Left colon (tissue), 2 donors: ENCODE data around the gene MACC1. TPM values are rescaled to one million over a fixed set of nuclear protein-coding genes. Genes with fewer than 3 reads are reported as not detected.
"Not testable (repeated sequence)": the region's sequence is repeated elsewhere in the genome, so short reads cannot be mapped to it uniquely, and the experiment has no call there.

Experiments used
- ATAC-seq: fragments of 200-7000 bp; cut with Tn5 transposase; one replicate; pipeline ENCODE4 v1.9.1; 2020; ENCODE audit warnings: mild to moderate bottlenecking, moderate library complexity
- DNase-seq, 2 donors: peaks; one replicate each; pipeline ENCODE4 v3.0.0-alpha.2; 2020
- intact Hi-C, 2 donors: fragments of 100-400 bp; cut with DNase I in 1 of 2; cut with micrococcal nuclease in 1 of 2; formaldehyde crosslinking; loops; one replicate each; pipeline versions ENCODE4 v1.11.2 to v1.14.0; 2022; cut with DNase I, micrococcal nuclease
- total RNA-seq, 2 donors: library from RNA; stranded (reverse); fragmentation: NEBNext Ultra II Directional; extraction: Animal tissue kit (Norgen Biotek cat#: 25700); gene quantifications; one replicate each; pipeline ENCODE4 v1.2.1, GENCODE V29; 2021
- donor health status: DM: no; HTN: no; CAD: no.
- donor health status: DM: yes; HTN: yes; CAD: no.

MACC1 gene
- total RNA-seq, 2 donors from 2014 or later = 8.9 to 9.7 TPM

GRCh38 chr7:20151708-20152456, 65.3 kb downstream of the MACC1 start:
- ATAC-seq = no peak
- DNase-seq = no peak
- intact Hi-C loops = no loop called here

- DNase-seq = no peak
- ATAC-seq = no peak
- intact Hi-C loops = no loop called here
Measured at GRCh38 chr7:20146451-20146850, 70.7 kb downstream of the MACC1 start.

GRCh38 chr7:20144801-20145200, 72.4 kb downstream of the MACC1 start:
- intact Hi-C loops = no loop called here
- DNase-seq = no peak

DNA sequence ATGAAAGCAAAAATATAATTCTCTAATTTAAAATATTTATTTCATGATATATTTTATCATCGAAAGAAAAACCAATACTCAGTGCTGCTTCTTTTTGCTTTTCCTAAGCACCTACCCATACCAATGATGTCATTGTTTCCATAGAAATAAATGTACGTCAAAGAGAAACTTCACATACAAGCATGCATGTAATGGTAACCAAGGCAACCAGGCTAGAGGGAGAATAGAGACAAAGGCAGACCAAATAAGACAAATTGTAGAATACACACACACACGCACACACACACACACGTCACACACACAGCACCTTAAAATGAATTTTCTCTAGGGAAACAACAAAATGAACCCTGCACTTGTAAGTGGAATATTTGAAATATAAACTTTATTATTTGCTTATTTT, 75.5 kb downstream of the MACC1 start:
- ATAC-seq (no peak), DNase-seq (no peak)
- intact Hi-C loops = no loop called here

More at GRCh38 chr7:20144801-20145200, 72.4 kb downstream of the MACC1 start:
- no peak for ATAC-seq

DNA sequence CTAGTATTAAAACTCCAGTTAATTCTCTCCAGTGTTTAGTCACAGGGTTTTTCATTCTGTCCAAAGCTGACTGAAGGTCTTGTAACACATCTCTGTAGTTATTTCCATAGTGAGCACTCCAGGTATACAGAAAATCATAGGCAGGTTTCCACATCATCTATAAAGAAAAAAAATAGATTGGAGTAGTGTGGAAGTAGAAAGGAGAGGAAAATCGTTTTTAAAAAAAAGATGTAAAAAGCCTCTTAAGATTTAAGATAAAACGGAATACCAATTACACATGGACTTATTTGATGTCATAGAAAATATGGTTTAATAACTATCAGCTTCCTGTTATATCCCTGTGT, 76.2 kb downstream of the MACC1 start:
- DNase-seq (no peak), ATAC-seq (no peak)
- intact Hi-C loops = no loop called here

- no peak for DNase-seq
- ATAC-seq = no peak
- intact Hi-C loops = no loop called here
Measured at GRCh38 chr7:20140291-20141001, 76.7 kb downstream of the MACC1 start.

- ATAC-seq (no peak), DNase-seq (no peak)
- intact Hi-C loops = no loop called here
Measured at GRCh38 chr7:20136647-20137046, 80.5 kb downstream of the MACC1 start.

DNA sequence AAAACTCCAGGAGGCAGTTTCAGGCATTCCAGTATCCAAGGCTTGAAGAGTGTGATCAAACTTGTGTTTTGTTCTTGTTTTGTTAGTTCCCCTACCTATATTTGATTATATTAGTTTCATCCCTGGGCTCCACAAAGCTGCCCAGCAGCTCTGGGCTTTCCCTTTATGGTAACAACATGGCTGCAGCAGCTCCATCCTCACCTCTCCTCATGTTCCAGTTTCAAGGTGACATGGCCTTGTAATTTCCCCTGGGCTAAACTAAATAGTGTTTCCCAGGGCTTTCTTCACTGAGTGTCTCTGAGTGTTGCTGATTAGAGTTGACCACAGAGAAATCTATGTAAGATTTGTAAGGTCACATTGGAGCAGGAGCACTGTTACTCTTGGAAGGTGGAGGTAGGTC, 83.4 kb downstream of the MACC1 start:
- DNase-seq (no peak), ATAC-seq (no peak)
- intact Hi-C loops = no loop called here

DNA sequence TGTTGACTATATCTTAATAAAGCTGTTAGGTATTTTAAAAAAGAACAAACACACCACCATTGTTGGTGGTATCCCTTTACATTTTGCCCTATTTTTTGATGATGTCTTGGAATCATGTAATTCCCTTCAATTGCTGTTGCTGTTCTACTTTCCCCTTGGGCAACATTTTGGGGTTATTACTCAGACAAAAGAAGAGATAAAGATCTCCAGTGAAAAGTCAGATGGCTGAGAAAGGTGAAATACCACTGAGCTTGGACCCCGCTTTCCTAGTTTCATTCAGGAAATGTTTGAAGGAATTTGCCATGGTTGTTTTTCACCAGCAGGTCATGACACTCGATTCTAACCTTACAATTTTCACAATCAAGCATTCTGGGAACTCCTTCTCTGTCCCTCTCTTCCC, 84.6 kb downstream of the MACC1 start:
- intact Hi-C loops = no loop called here

DNA sequence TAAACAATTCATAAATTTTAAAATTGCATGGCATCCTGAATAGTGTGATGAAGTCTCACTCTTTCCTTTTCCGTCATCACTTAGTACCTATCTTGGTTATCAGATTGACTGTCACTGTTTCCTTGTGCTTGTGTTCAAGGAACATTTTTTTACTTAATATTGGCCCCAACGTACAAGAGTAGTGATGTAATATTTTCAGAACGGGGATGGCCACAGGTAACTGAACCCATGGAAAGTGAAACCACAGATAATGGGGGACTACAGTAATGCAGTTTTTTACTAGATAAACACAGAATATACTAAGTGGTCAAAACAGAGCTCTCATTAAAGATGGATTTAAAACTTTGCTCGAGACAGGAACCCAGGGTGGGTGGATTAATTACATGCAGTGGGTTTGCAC, 85.4 kb downstream of the MACC1 start:
- intact Hi-C loops = no loop called here
- ATAC-seq (no peak), DNase-seq (no peak)

More for the DNA sequence above, 84.6 kb downstream of the MACC1 start:
- ATAC-seq (no peak), DNase-seq (no peak)

DNA sequence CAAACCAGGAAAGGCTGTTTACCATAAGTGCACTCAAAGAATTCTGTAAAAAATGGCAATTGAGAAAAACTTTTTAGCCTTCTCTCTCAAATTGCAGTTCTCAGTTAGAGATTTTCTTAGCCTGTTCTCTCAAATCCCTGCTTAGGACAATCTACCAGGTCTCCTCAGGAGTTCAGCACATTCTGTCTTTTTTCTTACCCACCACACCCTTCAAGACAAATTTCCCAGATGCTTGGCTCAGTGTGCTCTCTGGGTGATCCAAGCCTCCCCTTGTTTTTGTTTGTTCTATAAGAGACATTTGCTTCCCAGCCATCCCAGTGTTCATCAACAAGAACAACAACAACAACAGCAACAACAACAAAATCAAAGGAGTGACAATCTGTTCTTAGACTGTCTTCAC, 87.3 kb downstream of the MACC1 start:
- DNase-seq = no peak
- no peak for ATAC-seq
- intact Hi-C loops = no loop called here

DNA sequence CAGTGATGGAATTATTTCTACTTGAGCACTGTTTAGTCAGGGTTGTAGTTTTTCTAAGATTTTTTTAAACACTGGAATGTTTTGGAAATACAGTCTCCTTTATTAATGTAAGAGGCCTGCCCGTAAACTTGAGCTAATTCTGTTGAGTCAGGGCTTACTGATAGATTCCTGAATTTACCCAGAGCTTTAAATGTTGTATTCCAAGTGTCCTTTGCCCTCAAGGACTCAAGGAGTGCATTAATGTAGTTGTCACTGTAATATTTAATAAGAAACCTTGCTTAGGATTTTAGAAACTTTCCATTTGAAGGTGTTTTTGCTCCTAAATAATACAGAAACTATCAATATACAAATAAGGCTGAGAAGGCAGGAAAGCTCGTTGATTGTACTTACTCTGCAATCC, 89.2 kb downstream of the MACC1 start:
- no peak for ATAC-seq
- DNase-seq = no peak
- intact Hi-C loops = no loop called here

- DNase-seq, intact Hi-C loops, ATAC-seq: not testable (repeated sequence)
Measured at GRCh38 chr7:20126060-20126459, 91.1 kb downstream of the MACC1 start.

DNA sequence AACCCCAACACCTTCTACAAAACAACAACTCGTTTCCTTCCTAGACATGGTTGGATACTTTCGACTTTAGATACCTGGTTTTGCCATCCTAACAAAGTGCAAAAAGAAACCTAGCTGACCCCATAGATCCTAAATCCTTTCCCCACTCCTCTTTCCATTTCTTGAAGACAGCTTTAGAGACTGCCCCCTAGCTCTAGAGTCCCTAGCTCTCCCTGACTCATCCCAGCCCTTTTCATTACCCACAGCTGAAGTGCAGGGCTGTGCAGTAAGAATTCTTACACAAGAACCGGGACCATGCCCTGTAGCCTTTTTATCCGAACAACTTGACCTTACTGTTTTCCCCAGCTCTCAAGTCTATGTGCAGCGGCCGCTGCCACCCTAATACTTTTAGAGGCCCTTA, 93.1 kb downstream of the MACC1 start:
- ATAC-seq, DNase-seq, intact Hi-C loops: not testable (repeated sequence)

DNA sequence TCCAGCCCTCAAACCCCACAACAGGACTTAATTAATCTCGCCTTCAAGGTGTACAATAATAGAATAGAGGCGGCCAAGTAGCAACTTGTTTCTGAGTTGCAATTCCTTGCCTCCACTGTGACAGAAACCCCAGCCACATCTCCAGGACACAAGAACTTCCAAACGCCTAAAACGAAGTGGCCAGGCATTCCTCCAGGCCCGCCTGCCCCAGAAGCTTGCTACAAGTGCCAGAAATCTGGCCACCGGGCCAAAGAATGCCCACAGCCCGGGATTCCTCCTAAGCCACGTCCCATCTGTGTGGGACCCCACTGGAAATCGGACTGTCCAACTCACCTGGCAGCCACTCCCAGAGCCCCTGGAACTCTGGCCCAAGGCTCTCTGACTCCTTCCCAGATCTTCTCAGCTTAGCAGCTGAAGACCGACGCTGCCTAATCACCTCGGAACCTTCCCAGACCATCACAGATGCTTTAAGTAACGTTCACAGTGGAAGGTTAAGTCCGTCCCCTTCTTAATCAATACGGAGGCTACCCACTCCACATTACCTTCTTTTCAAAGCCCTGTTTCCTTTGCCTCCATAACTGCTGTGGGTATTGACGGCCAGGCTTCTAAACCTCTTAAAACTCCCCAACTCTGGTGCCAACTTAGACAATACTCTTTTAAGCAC, 94.4 kb downstream of the MACC1 start:
- intact Hi-C loops, ATAC-seq, DNase-seq: not testable (repeated sequence)

DNA sequence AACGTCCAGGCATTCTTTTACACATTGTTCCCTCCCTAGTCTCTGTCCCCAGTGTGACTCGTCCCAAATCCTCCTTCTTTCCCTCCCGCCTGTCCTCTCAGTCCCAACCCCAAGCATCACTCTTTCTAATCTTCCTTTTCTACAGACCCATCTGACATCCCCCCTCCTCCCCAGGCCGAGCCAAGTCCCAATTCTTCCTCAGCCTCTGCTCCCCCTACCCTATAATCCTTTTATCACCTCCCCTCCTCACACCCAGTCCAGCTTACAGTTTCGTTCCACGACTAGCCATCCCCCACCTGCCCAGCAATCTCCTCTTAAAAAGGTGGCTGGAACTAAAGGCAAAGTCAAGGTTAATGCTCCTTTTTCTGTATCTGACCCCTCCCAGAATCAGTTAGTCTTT, 95.1 kb downstream of the MACC1 start:
- intact Hi-C loops = no loop called here
- no peak for DNase-seq
- ATAC-seq = no peak

DNA sequence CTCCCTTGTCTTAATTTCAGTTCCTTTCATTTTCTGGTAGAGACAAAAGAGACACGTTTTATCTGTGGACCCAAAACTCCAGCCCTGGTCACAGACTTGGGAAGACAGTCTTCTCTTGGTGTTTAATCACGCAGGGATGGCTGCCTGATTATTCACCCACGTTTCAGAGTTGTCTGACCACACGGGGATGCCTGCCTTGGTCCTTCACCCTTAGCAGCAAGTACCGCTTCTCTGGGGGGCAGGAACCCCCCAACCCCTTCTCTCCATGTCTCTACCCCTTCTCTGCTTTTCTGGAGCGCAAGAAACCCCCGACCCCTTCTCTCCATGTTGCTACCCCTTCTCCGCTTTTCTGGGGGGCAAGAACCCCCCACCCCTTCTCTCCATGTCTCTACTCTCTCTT, 95.8 kb downstream of the MACC1 start:
- ATAC-seq (no peak), DNase-seq (no peak)
- intact Hi-C loops = no loop called here

- ATAC-seq, intact Hi-C loops, DNase-seq: not testable (repeated sequence)
Measured at GRCh38 chr7:20120611-20121168, 96.5 kb downstream of the MACC1 start.

DNA sequence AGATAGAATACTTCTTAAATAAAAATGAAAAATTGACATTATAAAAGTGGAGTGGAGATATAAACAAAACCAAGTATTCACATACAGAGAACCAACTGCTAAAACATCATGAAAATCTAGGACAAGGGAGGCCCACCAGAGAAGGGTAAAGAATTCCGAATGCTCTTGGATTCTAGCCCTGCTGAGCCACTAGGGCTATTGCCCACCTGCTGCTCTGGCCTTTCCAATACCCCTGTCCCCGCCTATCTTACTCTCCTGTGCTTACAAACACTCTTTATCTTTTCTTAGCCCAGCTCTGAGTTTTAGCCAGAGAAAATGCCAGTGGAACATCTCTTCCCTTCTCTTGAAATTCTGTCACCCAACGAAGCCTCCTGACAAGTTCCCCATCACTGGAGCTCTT, 100.3 kb downstream of the MACC1 start:
- DNase-seq (no peak), ATAC-seq (no peak)
- intact Hi-C loops = no loop called here

DNA sequence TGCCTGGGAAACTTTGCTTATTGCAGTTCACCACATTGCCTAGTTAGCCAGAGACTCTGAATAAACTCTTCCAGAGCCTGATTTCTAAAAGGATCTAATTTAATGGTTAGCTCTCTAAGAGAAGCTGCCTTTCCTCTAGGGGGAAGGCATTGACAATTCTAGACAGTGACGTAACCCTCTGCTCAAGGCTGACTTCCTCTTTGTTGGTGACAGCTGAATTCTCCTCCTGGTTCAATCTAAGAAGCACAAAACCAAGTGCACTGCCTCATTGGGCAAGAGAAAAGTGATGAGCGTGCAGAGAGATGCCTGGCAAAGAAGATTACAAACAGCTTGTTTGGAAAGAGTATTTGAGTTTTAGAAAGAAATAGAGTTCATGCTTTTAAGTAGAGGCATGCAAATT, 102.7 kb downstream of the MACC1 start:
- DNase-seq (no peak), ATAC-seq (peak; percentile 28)
- intact Hi-C loops = no loop called here
